Measurements from ENCODE around the gene RANBP9.

GRCh38 chr6:13754644-13755043, 43.0 kb upstream of the RANBP9 start:
- TF ChIP-seq CTCF (IDR thresholded peaks at IDR 0.05; ENCODE audit: low read depth, low read length, missing input control) (no peak), SP1 (IDR thresholded peaks at IDR 0.05) (no peak), REST (IDR thresholded peaks at IDR 0.05) (no peak), HNF4A (conservative IDR thresholded peaks at IDR 0.05) (no peak), RAD21 (IDR thresholded peaks at IDR 0.05) (no peak), JUND (IDR thresholded peaks at IDR 0.05) (no peak), GABPA (IDR thresholded peaks at IDR 0.05 in 1 of 2, conservative IDR thresholded peaks at IDR 0.05 in 1 of 2) (no peak), TAF1 (conservative IDR thresholded peaks at IDR 0.05) (no peak), EGR1 (IDR thresholded peaks at IDR 0.05; ENCODE audit: low read depth in 2 of 2) (no peak)

Data from liver (tissue), 3 donors.